IPS-18c (cell line): ENCODE results near the gene HRK.

Experiments
- H3K4me3 ChIP-seq: 2 replicates; pipeline ENCODE4 v1.7.0; 2013; ENCODE audit warnings: low read depth, mild to moderate bottlenecking, low read length, moderate library complexity; ENCODE audit not compliant: insufficient read depth
- H3K9me3 ChIP-seq: one replicate; pipeline ENCODE4 v1.6.1; 2013; ENCODE audit warnings: mild to moderate bottlenecking, low read length, moderate library complexity; ENCODE audit not compliant: control insufficient read depth, insufficient read depth

HRK gene

DNA sequence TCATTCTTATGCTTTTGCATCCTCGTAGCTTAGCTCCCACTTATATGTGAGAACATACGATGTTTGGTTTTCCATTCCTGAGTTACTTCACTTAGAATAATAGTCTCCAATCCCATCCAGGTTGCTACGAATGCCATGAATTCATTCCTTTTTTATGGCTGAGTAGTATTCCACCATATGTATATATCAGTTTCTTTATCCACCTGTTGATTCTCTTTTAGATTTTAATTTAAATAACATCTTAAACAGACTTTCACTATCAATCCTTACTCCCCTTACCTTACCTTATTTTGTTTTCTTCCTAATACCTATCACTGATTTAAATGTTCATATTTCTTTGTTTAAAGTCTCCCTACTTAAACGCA, 29.0 kb upstream of the HRK start:
- H3K9me3 ChIP-seq, result no peaks in the 10 kb centered on the region
- H3K4me3 ChIP-seq, result peak overlapping the region; percentile 77

DNA sequence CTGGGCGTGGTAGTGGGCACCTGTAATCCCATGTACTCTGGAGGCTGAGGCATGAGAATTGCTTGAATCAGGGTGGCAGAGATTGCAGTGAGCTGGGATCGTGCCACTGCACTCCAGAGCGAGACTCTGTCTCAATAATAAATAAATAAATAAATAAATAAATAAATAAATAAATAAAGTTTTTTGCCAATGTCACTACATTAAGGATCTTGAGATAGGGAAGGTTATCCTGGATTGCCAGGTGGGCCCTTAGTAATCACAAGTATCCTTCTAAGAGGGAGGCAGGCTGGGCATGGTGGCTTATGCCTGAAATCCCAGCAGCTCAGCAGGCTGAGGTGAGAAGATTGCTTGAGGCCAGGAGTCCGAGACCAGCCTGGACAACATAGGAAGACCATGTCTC, 25.0 kb upstream of the HRK start:
- Histone ChIP-seq H3K4me3 (no peak overlapping the region), H3K9me3 (no peaks in the 10 kb centered on the region)

DNA sequence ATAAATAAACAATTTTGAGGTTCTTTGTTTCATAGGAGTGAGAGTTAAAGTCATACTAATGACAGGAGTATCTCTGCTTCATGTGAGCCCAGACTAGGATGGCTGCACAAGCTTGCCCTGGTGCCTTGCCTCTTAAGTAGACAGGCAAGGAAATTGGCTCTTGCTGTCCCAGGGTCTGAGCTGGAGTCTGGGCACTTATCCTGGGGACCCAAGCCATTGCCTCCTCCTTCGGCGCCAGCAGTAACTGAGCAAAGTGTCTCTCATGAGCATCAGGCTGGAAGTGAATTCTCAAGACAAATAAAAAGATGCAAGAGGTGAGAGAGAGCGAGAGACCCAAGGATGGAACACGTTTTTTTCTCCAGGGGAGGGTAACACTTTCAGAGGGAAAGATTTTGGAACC, 22.6 kb upstream of the HRK start:
- peaks cover 2% of the 10 kb centered on the region for H3K9me3 ChIP-seq
- H3K4me3 ChIP-seq, result no peak overlapping the region

DNA sequence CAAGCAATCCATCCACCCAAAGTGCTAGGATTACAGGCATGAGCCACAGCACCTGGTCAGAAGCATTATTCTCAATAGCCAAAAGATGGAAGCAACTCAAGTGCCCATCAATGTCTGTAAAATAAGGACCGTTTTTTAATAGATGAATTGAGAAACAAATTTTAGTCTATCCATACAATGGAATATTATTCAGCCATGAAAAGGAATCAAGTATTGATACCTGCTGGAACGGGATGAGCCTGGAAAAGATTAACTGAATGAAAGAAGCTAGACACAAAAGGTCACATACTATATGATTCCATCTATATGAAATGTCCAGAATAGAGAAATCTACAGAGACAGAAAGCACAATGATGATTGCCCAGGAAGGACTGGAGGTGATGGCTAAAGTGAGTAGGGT, 20.4 kb upstream of the HRK start:
- peaks cover 2% of the 10 kb centered on the region for H3K9me3 ChIP-seq
- no peak overlapping the region for H3K4me3 ChIP-seq

DNA sequence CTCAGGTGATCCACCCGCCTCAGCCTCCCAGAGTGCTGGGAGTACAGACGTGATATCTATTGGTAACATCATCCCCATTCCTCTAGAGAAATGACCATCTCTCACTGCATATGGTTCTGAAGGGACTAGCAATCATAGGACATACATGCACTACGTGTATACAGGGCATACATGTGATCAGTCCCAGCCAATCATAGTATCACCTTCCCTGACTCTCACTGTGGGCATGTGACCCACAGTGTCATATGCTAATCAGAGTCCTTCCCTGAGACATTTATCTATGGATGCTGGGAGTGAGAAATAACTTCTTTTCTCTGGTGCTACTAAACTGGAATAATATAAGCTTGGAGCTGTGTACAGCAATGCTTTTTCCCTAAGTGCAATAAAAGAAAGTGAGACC, 17.4 kb upstream of the HRK start:
- Histone ChIP-seq H3K4me3 (no peak overlapping the region), H3K9me3 (peaks cover 2% of the 10 kb centered on the region)

DNA sequence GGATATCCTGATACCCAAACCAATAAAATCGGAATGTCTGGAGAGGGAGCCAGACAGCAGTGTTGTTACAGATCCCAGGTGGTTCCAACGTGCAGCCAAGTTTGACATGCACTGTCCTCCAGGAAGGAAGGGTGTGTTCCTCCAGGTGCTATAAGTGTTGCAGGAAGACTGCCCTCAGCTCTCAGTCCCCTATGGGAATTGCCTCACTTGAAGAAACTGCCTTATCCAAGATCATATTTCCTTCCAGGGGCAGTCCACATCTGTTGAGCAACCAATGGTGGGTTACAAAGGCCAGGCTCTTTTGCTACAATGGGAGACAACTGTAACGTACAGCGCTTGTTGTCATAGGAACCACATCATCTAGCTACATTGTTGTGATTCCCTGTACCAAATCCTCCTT, 16.2 kb upstream of the HRK start:
- no peak overlapping the region for H3K4me3 ChIP-seq
- peaks cover 2% of the 10 kb centered on the region for H3K9me3 ChIP-seq

DNA sequence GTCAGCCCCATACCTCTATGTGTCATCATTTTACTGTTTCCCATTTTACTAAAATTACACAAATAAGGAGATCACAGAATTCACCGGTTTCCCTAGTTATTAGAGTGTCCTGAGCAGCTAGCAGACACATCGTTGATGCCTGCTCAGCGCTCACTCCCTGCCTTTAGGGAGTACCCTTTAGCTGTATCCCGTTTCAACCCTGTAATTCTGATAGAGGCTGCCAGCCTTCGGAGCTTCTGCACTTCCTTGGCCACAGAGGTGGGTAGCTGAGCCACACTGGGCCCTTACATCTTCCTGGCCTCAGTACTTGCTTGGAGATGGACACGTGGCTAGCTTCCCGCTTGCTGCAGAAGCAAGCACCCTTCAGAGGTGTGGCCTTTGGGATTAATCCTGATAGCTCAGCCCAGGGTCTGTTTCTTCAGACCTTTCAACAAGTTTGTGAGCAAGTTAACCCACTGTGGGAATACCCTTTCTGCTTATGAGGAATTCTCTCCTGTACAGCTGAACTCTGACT, 15.2 kb upstream of the HRK start:
- H3K4me3 ChIP-seq, result no peak overlapping the region
- H3K9me3 ChIP-seq, result peaks cover 2% of the 10 kb centered on the region

DNA sequence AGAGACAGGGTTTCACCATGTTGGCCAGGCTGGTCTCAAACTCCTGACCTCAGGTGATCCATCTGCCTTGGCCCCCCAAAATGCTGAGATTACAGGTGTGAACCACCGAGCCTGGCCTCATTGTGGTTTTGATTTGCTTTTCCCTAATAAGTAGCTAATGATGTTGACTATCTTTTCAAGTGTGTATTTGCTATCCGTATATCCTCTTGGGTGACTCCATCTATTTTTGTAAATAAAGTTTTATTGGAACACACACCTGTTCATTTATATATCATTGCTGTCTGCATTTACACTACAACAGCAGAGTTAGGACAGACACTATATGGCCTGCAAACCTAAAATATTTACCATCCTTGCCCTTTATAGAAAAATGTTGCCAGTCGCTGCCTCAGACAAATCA, 13.7 kb upstream of the HRK start:
- H3K9me3 ChIP-seq, result peaks cover 4% of the 10 kb centered on the region
- no peak overlapping the region for H3K4me3 ChIP-seq

DNA sequence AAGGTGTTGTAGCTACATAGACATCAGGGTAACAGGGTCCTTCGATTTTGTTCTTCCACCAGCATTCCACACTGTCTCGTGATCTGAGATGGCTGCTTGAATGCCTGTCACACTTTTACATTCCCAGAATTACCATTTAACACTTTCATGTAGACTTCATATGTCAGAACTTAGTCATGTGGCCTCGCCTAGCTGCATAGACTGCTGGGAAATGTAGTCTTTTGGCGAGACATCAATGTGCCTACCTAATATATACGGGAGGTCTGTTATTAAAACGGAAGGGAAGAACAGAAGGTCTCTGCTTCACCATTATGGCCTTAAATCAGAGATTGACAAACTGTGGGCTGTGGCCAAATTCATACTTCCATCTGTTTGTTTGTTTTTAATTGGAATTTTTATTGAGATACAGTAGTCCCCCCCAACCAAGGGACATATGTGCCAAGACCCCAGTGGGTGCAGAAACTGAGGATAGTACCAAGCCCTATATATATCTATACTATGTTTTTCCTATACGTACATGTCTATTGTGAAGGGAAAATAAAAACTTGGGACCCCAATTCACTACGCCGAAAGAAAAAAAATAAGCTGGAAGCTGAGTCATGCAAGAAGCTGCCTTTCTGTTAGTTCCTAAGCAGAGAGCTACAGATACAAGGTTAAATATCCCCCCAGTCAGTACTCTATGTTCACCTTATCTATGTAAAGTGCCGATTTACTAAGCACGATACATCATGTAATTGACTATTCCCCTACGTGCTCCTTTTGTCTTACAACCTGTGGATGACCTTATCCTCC, 11.3 kb upstream of the HRK start:
- no peak overlapping the region for H3K4me3 ChIP-seq
- peaks cover 2% of the 10 kb centered on the region for H3K9me3 ChIP-seq

DNA sequence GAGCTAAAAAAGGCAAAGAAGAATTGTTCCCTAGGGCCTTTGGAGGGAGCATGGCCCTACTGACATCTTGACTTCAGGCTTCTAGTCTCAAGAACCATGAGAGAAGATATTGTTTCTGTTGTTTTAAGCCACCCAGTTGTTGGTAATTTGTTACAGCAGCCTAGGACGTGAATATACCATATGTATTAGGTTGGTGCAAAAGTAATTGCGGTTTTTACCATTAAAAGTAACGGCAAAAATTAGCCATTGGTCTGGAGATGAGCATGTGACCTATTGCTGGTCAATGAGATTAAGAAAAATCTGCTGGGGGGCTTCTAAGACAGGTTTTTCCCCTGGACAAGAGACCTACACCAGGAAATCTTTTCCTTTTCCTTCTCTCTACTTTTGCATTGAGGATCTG, 9.8 kb upstream of the HRK start:
- H3K9me3 ChIP-seq, result peaks cover 2% of the 10 kb centered on the region

DNA sequence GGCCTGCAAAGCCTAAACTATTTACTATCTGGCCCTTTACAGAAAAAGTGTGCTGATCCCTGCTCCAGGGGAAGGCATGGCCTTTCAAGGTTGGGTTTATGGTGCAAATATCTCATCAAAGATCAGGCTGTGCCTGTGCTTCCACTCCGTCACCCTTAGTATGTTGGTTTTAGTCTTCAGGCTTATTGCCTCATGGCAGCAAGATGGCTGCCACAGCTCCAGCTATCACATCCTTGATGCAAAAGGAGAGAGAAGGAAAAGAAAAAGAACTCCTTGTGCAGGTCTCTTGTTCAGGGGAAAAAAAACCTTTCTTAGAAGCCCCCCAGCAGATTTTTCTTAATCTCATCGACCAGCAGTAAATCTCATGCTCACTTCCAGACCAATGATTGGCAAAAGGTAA, 9.1 kb upstream of the HRK start:
- H3K4me3 ChIP-seq, result no peak overlapping the region
- H3K9me3 ChIP-seq, result peaks cover 2% of the 10 kb centered on the region

More for the DNA sequence above, 9.8 kb upstream of the HRK start:
- H3K4me3 ChIP-seq, result no peak overlapping the region

DNA sequence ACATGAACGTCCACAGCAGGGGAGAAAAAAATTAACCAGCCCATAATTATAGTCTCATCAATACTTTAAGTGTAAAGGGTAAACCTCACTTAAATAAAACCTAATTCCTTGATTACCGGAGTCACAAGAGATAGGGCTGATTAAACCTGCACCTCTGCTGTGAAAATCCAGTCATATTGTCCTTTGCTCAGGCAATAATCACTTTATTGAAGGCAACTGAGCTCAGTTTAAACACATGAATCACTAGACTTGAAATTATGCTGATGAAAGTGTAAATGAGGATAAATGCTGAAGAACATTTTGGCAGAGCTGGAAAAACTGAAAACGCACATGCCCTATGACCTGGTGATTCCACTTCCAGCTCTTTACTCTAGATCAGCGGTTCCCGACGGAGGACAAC, 6.7 kb upstream of the HRK start:
- Histone ChIP-seq H3K4me3 (no peak overlapping the region), H3K9me3 (peaks cover 2% of the 10 kb centered on the region)

DNA sequence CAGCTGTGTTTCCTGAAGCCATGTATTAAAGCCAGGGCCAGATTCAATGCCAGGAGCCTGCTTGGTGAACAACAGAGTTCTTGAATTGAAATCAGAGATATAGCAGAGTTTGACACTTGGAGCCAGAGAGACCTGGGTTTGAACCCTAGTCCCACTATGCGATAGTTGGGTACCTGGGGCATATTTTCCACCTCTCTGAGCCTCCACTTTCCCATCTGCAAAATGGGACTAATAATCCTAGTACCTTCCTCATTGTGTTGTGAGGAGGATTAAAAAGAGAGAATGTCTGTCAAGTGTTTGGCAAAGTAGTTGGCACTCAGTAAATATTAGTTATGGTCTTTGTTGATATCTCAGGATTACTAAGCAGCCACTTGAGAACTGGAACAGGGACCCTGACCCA, 6.0 kb upstream of the HRK start:
- H3K4me3 ChIP-seq, result no peak overlapping the region
- peaks cover 2% of the 10 kb centered on the region for H3K9me3 ChIP-seq

DNA sequence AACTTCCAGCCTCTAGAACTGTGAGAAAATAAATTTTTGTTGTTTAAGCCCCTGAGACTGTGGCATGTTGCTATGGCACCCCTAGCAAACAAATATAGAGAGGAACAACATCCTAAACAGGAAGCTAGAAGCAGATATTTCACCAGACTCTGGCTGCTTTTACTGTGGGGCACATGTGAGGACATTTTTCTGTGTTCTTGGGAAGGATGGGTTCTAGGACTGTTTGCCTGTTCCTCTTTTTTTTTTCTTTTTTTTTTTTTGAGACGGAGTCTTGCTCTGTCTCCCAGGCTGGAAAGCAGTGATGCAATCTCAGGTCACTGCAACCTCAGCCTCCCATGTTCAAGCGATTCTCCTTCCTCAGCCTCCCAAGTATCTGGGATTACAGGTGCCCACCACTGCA, 4.2 kb upstream of the HRK start:
- no peak overlapping the region for H3K4me3 ChIP-seq

DNA sequence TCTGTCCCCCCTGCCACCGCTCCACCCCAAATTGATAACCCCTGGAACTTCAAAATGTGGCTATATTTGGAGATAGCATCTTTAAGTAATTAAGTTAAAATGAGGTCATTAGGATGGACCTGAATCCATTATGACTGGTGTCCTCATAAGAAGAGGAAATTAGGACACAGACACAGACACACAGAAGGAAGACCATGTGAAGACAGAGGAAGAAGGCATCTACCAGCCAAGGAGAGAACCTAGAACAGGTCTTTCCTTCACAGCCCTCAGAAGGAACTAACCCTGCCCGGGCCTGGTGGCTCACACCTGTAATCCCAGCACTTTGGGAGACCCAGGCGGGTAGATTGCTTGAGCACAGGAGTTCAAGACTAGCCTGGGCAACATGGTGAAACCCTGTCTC, 3.6 kb upstream of the HRK start:
- H3K9me3 ChIP-seq, result no peaks in the 10 kb centered on the region
- H3K4me3 ChIP-seq, result no peak overlapping the region

More for the DNA sequence above, 4.2 kb upstream of the HRK start:
- H3K9me3 ChIP-seq, result peaks cover 2% of the 10 kb centered on the region

DNA sequence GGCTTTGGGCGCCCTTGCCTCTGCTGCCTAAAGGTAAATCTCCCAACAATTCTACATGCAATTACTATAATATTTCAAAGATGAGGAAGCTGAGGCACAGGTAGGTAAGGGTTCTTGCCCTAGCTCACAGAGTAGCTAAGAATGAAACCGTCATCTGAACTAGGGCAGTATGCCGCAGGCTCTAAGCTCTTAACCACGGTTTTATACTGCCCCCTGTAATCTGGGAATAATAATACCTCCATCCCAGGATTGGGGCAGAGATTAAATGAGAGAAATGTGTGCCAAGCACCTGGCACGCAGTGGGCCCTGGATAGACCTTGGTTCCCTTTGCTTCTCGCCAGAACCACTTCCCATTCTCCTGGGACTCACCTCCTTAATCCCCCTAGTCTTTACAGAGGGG, 1.5 kb upstream of the HRK start:
- H3K4me3 ChIP-seq, result no peak overlapping the region
- H3K9me3 ChIP-seq, result no peaks in the 10 kb centered on the region

DNA sequence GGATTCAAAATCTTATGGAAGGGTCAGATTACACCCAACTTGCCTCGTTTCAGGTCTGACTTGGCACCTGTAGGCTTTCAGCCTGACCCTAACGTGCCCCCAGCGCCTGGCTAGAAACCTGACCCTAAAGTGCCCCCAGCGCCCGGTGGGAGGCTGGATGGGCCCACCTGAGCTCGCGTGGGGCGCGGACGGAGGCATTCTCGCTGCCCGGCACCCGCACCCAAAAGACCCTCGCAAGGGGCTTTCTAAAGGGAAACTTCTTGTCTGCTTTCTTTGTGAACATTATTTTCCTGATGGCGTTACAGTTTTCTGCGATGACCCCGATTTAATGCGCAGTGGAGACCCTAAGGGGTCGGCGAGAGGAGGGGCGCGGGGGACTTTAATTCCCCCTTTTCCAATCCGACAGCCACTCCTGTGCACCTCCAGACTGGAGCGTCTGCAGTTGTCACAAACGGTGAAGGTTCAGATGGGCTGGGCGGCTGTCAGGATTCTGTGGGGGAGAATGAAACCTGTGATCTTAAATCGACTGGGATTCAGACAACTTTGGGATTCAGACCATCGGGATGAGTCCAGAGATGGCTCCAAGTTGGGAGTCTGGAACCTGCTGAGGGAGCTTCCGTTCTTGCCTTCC, 751 bp upstream of the HRK start:
- H3K9me3 ChIP-seq, result no peaks in the 10 kb centered on the region
- H3K4me3 ChIP-seq, result peak overlapping the region; percentile 73

DNA sequence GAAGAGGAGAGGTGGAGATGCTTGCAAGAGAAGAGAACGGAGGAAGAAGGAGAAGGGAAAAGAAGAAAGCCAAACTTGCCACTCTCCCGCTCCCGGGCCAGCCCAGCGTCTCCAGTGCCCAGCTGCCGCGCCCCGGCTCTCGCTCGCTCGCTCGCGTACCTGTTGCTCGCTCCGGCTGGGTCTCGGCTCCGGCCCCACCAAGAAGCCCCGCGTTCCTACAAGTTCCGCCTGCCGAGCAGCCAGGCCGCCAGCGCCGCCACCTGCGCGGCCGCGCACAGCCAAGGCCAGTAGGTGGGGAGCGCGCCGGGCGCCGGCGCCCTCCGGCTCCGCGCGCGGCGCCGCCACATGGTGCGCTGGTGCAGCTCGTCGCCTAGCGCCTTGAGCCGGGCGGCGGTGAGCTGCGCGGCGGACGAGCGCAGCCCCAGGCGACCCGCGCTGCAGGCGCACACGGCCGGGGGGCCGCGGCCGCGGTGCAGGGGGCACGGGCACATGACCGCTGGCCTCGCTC, 370 bp downstream of the HRK start:
- H3K4me3 ChIP-seq, result peak overlapping the region; percentile 73
- H3K9me3 ChIP-seq, result no peaks in the 10 kb centered on the region
